SK-N-SH (cell line): Measurements from ENCODE around the gene TFAP2E. TPM values are rescaled to one million over a fixed set of nuclear protein-coding genes. Genes with fewer than 3 reads are reported as not detected.

Source experiments
- CTCF ChIA-PET: fragments of 300-600, 350-600 bp; formaldehyde crosslinking; extraction: SDS; loops from one replicate; lab custom pipeline; 2021; lab: Yijun Ruan, JAX
- POLR2A ChIA-PET: fragments of 350-600 bp; sonication (Branson Sonifier 250); formaldehyde crosslinking; extraction: SDS; loops from one replicate; lab custom pipeline; 2020; ENCODE audit warnings: antibody characterized with exemption, inconsistent platforms; lab: Yijun Ruan, JAX
- DNase-seq: peaks from one replicate; pipeline ENCODE4 v3.0.0; 2012
- H2AFZ ChIP-seq: fragments of 200-600 bp; sonication (generic); 2 replicates; pipeline ENCODE4 v1.8.1; 2016; ENCODE audit warnings: antibody characterized with exemption, mild to moderate bottlenecking, low read depth
- H3F3A ChIP-seq: fragments of 200-600 bp; sonication (generic); replicated peaks from 2 replicates; pipeline ENCODE3; 2016; ENCODE audit warnings: antibody characterized with exemption, mild to moderate bottlenecking; ENCODE audit not compliant: insufficient read depth
- H3K27ac ChIP-seq, 2 experiments: fragments of 200-500 bp in 1 of 2; fragments of 200-600 bp in 1 of 2; sonication (Bioruptor generic) in 1 of 2; sonication (generic), shearing (Covaris generic) in 1 of 2; 2 replicates each; pipeline versions ENCODE4 v1.5.1 to v1.6.1; 2014 to 2016; ENCODE audit warnings: low read depth in 2 of 2, inconsistent platforms in 1 of 2, low read length in 1 of 2, mild to moderate bottlenecking in 1 of 2, mixed read lengths in 1 of 2
- H3K27me3 ChIP-seq: fragments of 200-600 bp; sonication (generic), shearing (Covaris generic); 2 replicates; pipeline ENCODE4 v1.6.1; 2016; ENCODE audit warnings: mixed run types; ENCODE audit not compliant: insufficient read depth
- H3K36me3 ChIP-seq, 2 experiments: fragments of 200-500 bp in 1 of 2; fragments of 200-600 bp in 1 of 2; sonication (Bioruptor generic) in 1 of 2; sonication (generic) in 1 of 2; replicated peaks in 1 of 2; 2 replicates each; pipeline versions ENCODE3 to v1.5.1; 2014 to 2016; ENCODE audit warnings: low read length in 1 of 2, mild to moderate bottlenecking in 1 of 2; ENCODE audit not compliant: insufficient read depth in 2 of 2, control insufficient read depth in 1 of 2
- H3K4me1 ChIP-seq, 2 experiments: fragments of 200-500 bp in 1 of 2; fragments of 200-600 bp in 1 of 2; sonication (Bioruptor generic) in 1 of 2; sonication (generic), shearing (Covaris generic) in 1 of 2; 2 replicates each; pipeline versions ENCODE4 v1.5.1 to v1.6.1; 2014 to 2016; ENCODE audit warnings: low read depth in 1 of 2, low read length in 1 of 2, mixed run types in 1 of 2; ENCODE audit not compliant: insufficient read depth in 2 of 2, control insufficient read depth in 1 of 2
- H3K4me2 ChIP-seq: fragments of 200-600 bp; sonication (generic), shearing (Covaris generic); 2 replicates; pipeline ENCODE4 v1.6.1; 2017; ENCODE audit warnings: mixed run types
- H3K4me3 ChIP-seq, 2 experiments: fragments of 200-500 bp in 1 of 2; fragments of 200-600 bp in 1 of 2; sonication (Bioruptor generic) in 1 of 2; sonication (generic), shearing (Covaris generic) in 1 of 2; 2 replicates each; pipeline versions ENCODE4 v1.5.1 to v1.8.1; 2014 to 2016; ENCODE audit warnings: low read depth in 2 of 2, inconsistent platforms in 1 of 2, low read length in 1 of 2, mild to moderate bottlenecking in 1 of 2, mixed read lengths in 1 of 2, moderate library complexity in 1 of 2
- H3K79me2 ChIP-seq: fragments of 200-600 bp; sonication (generic); 2 replicates; pipeline ENCODE4 v1.8.1; 2017; ENCODE audit warnings: mild to moderate bottlenecking; ENCODE audit not compliant: insufficient read depth
- H3K9ac ChIP-seq: fragments of 200-600 bp; sonication (generic); 2 replicates; pipeline ENCODE4 v1.6.1; 2017; ENCODE audit warnings: mixed run types
- H3K9me2 ChIP-seq: fragments of 200-600 bp; sonication (generic); 2 replicates; pipeline ENCODE4 v1.6.1; 2017; ENCODE audit warnings: mixed run types
- H3K9me3 ChIP-seq: fragments of 200-600 bp; sonication (generic); 2 replicates; pipeline ENCODE4 v1.6.1; 2017; ENCODE audit warnings: mixed run types, mild to moderate bottlenecking, moderate library complexity
- H4K20me1 ChIP-seq: fragments of 200-600 bp; sonication (generic); 2 replicates; pipeline ENCODE4 v1.6.1; 2017; ENCODE audit warnings: mild to moderate bottlenecking, mixed run types; ENCODE audit not compliant: insufficient read depth
- EP300 ChIP-seq, 2 experiments: IDR thresholded peaks; 2 replicates each; pipeline versions ENCODE4 v1.4.0 to v1.6.1; 2012; ENCODE audit warnings: borderline replicate concordance in 1 of 2, low read depth in 1 of 2, low read length in 1 of 2
- EZH2phosphoT487 ChIP-seq: fragments of 200-600 bp; sonication (generic); IDR thresholded peaks from 2 replicates; pipeline ENCODE4 v1.6.1; 2017; ENCODE audit warnings: low read depth, mixed run types, mild to moderate bottlenecking, antibody characterized with exemption, moderate library complexity, borderline replicate concordance
- FOXM1 ChIP-seq: IDR thresholded peaks from 2 replicates; pipeline ENCODE4 v1.4.0; 2012; ENCODE audit warnings: low read depth, mild to moderate bottlenecking
- GABPA ChIP-seq: IDR thresholded peaks from 2 replicates; pipeline ENCODE4 v1.4.0; 2012; ENCODE audit warnings: low read depth, mild to moderate bottlenecking
- GATA2 ChIP-seq: sonication (generic); formaldehyde crosslinking; IDR thresholded peaks from 2 replicates; pipeline ENCODE4 v1.5.0; 2020; ENCODE audit warnings: mild to moderate bottlenecking, missing genetic modification reagents
- JUND ChIP-seq: IDR thresholded peaks from 2 replicates; pipeline ENCODE4 v1.4.0; 2012
- MEF2A ChIP-seq: IDR thresholded peaks from 2 replicates; pipeline ENCODE4 v1.4.0; 2012; ENCODE audit warnings: low read depth, borderline replicate concordance
- NFIC ChIP-seq: IDR thresholded peaks from 2 replicates; pipeline ENCODE4 v1.4.0; 2012; ENCODE audit warnings: borderline replicate concordance
- POLR2AphosphoS5 ChIP-seq: IDR thresholded peaks from 2 replicates; pipeline ENCODE4 v1.6.1; 2012; ENCODE audit warnings: low read depth, low read length
- RAD21 ChIP-seq: IDR thresholded peaks from 2 replicates; pipeline ENCODE4 v1.6.1; 2012; ENCODE audit warnings: mild to moderate bottlenecking, low read length
- RXRA ChIP-seq: IDR thresholded peaks from 2 replicates; pipeline ENCODE4 v1.4.0; 2012; ENCODE audit warnings: low read depth, mild to moderate bottlenecking, borderline replicate concordance
- SIN3A ChIP-seq: IDR thresholded peaks from 2 replicates; pipeline ENCODE4 v1.6.1; 2012; ENCODE audit warnings: low read depth, mild to moderate bottlenecking, low read length, moderate library complexity, borderline replicate concordance
- SMC3 ChIP-seq: IDR thresholded peaks from 2 replicates; pipeline ENCODE4 v1.6.1; 2012; ENCODE audit warnings: low read depth, low read length, improper control_type of control experiment
- TAF1 ChIP-seq: IDR thresholded peaks from 2 replicates; pipeline ENCODE4 v1.6.1; 2012; ENCODE audit warnings: low read depth, mild to moderate bottlenecking, low read length, moderate library complexity, borderline replicate concordance
- TEAD4 ChIP-seq: IDR thresholded peaks from 2 replicates; pipeline ENCODE4 v1.4.0; 2012; ENCODE audit warnings: mild to moderate bottlenecking, borderline replicate concordance; ENCODE audit not compliant: insufficient read depth
- USF2 ChIP-seq: fragments of 150-350 bp; IDR thresholded peaks from 2 replicates; pipeline ENCODE4 v1.6.1; 2017; ENCODE audit warnings: antibody characterized with exemption, low read length, low read depth, borderline replicate concordance
- YY1 ChIP-seq: IDR thresholded peaks from 2 replicates; pipeline ENCODE4 v1.4.0; 2012; ENCODE audit warnings: low read depth, mild to moderate bottlenecking
- WGBS: methylation state at CpG from one replicate; pipeline ENCODE4 v1.1.6; 2017; ENCODE audit warnings: low lambda C conversion rate; 5-methylcytosine and 5-hydroxymethylcytosine counted together
- polyA plus RNA-seq, 3 experiments: library from polyadenylated mRNA; depleted of rRNA; stranded (reverse); fragments of >200 nt; gene quantifications; 2 replicates each; pipeline ENCODE4 v1.2.3, GENCODE V29; 2012
- TF ChIP-seq, protein P1 (sequence below): fragments of 200-600 bp; sonication (generic); IDR thresholded peaks from 2 replicates; pipeline ENCODE4 v1.6.1; 2017; ENCODE audit warnings: antibody characterized with exemption, mild to moderate bottlenecking, moderate library complexity
- TF ChIP-seq, protein P2 (sequence below): IDR thresholded peaks from 2 replicates; pipeline ENCODE4; 2012

The TFAP2E gene
- polyA plus RNA-seq, 1 of the 3 experiments (the other 2 are of a cell fraction) = 0.59 TPM

DNA sequence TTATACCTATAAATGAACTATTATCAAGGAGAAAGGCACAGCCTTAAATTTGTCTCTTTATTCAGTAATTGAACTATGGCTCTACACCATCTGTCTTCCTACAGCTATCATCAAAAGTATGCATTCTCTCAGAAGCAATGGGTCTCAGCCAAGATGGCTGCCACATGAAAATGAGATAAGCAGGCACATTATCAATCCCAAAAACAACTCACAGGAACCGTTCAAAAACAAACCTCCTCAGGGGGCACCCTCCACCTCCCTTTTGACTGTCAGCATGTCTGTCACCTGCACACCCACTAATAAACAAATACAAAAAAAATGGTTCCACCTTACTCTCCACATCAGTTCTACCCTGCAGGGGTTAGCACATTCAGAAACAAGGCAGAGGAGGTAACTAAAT, 39.5 kb upstream of the TFAP2E start:
- TF ChIP-seq JUND = no peak
- no peak for TF ChIP-seq NFIC
- TF ChIP-seq TEAD4 = no peak
- TF ChIP-seq FOXM1 = no peak
- no peak for TF ChIP-seq RXRA
- no peak for TF ChIP-seq TAF1
- TF ChIP-seq POLR2AphosphoS5 = no peak
- TF ChIP-seq RAD21 = no peak
- no peak for TF ChIP-seq MEF2A
- TF ChIP-seq EZH2phosphoT487 = no peak
- TF ChIP-seq EP300 (IDR thresholded peaks at IDR 0.05; ENCODE audit: borderline replicate concordance in 1 of 2, low read depth in 1 of 2, low read length in 1 of 2) = no peak
- no peak for TF ChIP-seq GABPA
- no peak for TF ChIP-seq SIN3A
- no peak for TF ChIP-seq USF2
- TF ChIP-seq, protein P1, sequence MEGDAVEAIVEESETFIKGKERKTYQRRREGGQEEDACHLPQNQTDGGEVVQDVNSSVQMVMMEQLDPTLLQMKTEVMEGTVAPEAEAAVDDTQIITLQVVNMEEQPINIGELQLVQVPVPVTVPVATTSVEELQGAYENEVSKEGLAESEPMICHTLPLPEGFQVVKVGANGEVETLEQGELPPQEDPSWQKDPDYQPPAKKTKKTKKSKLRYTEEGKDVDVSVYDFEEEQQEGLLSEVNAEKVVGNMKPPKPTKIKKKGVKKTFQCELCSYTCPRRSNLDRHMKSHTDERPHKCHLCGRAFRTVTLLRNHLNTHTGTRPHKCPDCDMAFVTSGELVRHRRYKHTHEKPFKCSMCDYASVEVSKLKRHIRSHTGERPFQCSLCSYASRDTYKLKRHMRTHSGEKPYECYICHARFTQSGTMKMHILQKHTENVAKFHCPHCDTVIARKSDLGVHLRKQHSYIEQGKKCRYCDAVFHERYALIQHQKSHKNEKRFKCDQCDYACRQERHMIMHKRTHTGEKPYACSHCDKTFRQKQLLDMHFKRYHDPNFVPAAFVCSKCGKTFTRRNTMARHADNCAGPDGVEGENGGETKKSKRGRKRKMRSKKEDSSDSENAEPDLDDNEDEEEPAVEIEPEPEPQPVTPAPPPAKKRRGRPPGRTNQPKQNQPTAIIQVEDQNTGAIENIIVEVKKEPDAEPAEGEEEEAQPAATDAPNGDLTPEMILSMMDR = no peak
- no peak; the same call in 1 of the 2 replicates for TF ChIP-seq YY1
- TF ChIP-seq, protein P2, sequence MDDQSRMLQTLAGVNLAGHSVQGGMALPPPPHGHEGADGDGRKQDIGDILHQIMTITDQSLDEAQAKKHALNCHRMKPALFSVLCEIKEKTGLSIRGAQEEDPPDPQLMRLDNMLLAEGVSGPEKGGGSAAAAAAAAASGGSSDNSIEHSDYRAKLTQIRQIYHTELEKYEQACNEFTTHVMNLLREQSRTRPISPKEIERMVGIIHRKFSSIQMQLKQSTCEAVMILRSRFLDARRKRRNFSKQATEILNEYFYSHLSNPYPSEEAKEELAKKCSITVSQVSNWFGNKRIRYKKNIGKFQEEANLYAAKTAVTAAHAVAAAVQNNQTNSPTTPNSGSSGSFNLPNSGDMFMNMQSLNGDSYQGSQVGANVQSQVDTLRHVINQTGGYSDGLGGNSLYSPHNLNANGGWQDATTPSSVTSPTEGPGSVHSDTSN = no peak
- no peak for TF ChIP-seq GATA2 (CRISPR knock-in tag)
- TF ChIP-seq SMC3 = no peak
- TF ChIP-seq, all 33 proteins: peak for 0
- no peak overlapping the region for H2AFZ ChIP-seq
- H3K27me3 ChIP-seq = no peaks in the 10 kb centered on the region
- 0 out of 2 replicates have a peak, but pooled peaks cover 4% of the 10 kb centered on the region for H3K9me3 ChIP-seq
- H3K9me2 ChIP-seq = no peaks in the 10 kb centered on the region
- peaks cover 3 to 11% of the 10 kb centered on the region in 2 experiments; a peak in 3 of 4 replicates for H3K4me1 ChIP-seq
- no peak overlapping the region for H3K4me2 ChIP-seq
- peak overlapping the region in 1 of 2 experiments; percentile 4; a peak in 2 of 4 replicates for H3K27ac ChIP-seq
- ChIA-PET POLR2A (no interaction called here), CTCF (interaction anchor here (0.6 to 1.2 kb wide), 4 partner anchors 8 to 194 kb away, joined by 3 to 4 read pairs (median 3); no protein-coding TSS in a partner anchor)
- H3K4me3 ChIP-seq = no peak overlapping the region
- peaks cover 56% of the 10 kb centered on the region for H3K79me2 ChIP-seq
- peaks cover 27 to 33% of the 10 kb centered on the region in 2 experiments for H3K36me3 ChIP-seq
- no peak overlapping the region for H3K9ac ChIP-seq
- peaks cover under 1% of the 10 kb centered on the region for H3F3A ChIP-seq
- DNase-seq = no peak
- 39% methylated on average over 1 of the region's 1 CpG for WGBS
- peaks cover 5% of the 10 kb centered on the region; the same call in 1 of the 2 replicates for H4K20me1 ChIP-seq
